Testis (tissue), 3 donors: ENCODE measurements around the gene ZNF18. TPM values are rescaled to one million over a fixed set of nuclear protein-coding genes. Genes with fewer than 3 reads are reported as not detected.
"Not testable (repeated sequence)": the region's sequence is repeated elsewhere in the genome, so short reads cannot be mapped to it uniquely, and the experiment has no call there.

Experiments
- DNase-seq: peaks from one replicate; pipeline ENCODE4 v3.0.0-alpha.2; 2019
- H3K27ac ChIP-seq, 2 donors: fragments of 200-600 bp; sonication (generic); one replicate each; pipeline ENCODE4 v1.5.1; 2019
- H3K27me3 ChIP-seq: fragments of 200-600 bp; sonication (generic); one replicate; pipeline ENCODE4 v1.5.1; 2019
- H3K36me3 ChIP-seq: fragments of 200-600 bp; sonication (generic); one replicate; pipeline ENCODE4 v1.5.1; 2017; ENCODE audit warnings: low read depth; ENCODE audit errors: missing control alignments
- H3K4me1 ChIP-seq: fragments of 200-600 bp; sonication (generic); one replicate; pipeline ENCODE4 v1.5.1; 2019
- H3K4me3 ChIP-seq, 2 donors: fragments of 200-600 bp; sonication (generic); one replicate each; pipeline ENCODE4 v1.5.1; 2017 to 2019
- H3K9me3 ChIP-seq: fragments of 200-600 bp; sonication (generic); one replicate; pipeline ENCODE4 v1.5.1; 2017
- POLR2A ChIP-seq: fragments of 450-650 bp; IDR thresholded peaks from one replicate; pipeline ENCODE4 v1.6.1; 2017; ENCODE audit warnings: antibody characterized with exemption, mild to moderate bottlenecking, moderate library complexity
- whole genome bisulfite sequencing, 2 donors: methylation state at CpG; one replicate each; pipeline ENCODE4 v1.1.5; 2018; 5-methylcytosine and 5-hydroxymethylcytosine counted together
- intact Hi-C: fragments of 100-400 bp; cut with DNase I; formaldehyde crosslinking; loops from one replicate; pipeline ENCODE4 v1.15.1; 2023; ENCODE audit warnings: low total_unique reads
- polyA plus RNA-seq: library from polyadenylated mRNA; stranded (reverse); fragments of 350-450 nt; fragmentation: Illumina TruSeq; extraction: RNeasy Lipid Tissue Mini Kit (QIAGEN cat#74804); gene quantifications from one replicate; pipeline ENCODE4 v1.2.3, GENCODE V29; 2014; ENCODE audit warnings: low read depth, low replicate concordance; ENCODE audit not compliant: insufficient read depth
- total RNA-seq, 2 donors: library from RNA; depleted of rRNA; stranded (reverse); fragments of >200 nt; gene quantifications; one replicate each; pipeline ENCODE4 v1.2.3, GENCODE V29; 2016
- TF ChIP-seq, protein P1 (sequence below), 3 experiments: fragments of 450-650 bp in 2 of 3; fragments of 200-600 bp in 1 of 3; sonication (generic) in 1 of 3; IDR thresholded peaks; one replicate each; pipeline ENCODE4 v1.5.1; 2016 to 2019; ENCODE audit warnings: antibody characterized with exemption in 3 of 3, mild to moderate bottlenecking in 2 of 3, moderate library complexity in 1 of 3

Gene ZNF18
- total and polyA plus RNA-seq, 3 donors from 2014 or later, result 14.9 to 23.1 (median 18.7) TPM

DNA sequence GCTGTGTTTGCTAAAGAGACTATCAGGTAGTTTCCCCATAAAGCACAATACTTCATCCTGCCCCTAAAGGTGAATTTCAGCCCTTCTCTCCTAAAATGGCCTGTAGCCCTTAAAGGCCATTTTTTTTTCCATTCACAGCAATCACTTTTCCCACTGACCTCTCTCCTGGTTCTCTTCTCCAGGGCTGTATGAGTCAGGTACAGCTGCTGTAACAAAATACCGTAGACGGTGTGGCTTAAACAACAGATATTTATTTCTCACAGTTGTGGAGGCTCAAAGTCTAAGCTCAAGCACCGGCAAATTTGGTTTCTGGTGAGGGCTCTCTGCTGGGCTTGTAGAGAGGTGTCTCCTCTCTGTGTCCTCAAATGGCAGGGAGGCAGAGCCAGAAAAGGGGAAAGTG, 44.7 kb downstream of the ZNF18 start:
- H3K27me3 ChIP-seq, result no peaks in the 10 kb centered on the region
- H3K4me1 ChIP-seq, result no peaks in the 10 kb centered on the region
- H3K9me3 ChIP-seq, result no peaks in the 10 kb centered on the region
- H3K4me3 ChIP-seq, result no peak overlapping the region
- no peaks in the 10 kb centered on the region for H3K36me3 ChIP-seq
- no peak overlapping the region for H3K27ac ChIP-seq
- TF ChIP-seq, protein P1, sequence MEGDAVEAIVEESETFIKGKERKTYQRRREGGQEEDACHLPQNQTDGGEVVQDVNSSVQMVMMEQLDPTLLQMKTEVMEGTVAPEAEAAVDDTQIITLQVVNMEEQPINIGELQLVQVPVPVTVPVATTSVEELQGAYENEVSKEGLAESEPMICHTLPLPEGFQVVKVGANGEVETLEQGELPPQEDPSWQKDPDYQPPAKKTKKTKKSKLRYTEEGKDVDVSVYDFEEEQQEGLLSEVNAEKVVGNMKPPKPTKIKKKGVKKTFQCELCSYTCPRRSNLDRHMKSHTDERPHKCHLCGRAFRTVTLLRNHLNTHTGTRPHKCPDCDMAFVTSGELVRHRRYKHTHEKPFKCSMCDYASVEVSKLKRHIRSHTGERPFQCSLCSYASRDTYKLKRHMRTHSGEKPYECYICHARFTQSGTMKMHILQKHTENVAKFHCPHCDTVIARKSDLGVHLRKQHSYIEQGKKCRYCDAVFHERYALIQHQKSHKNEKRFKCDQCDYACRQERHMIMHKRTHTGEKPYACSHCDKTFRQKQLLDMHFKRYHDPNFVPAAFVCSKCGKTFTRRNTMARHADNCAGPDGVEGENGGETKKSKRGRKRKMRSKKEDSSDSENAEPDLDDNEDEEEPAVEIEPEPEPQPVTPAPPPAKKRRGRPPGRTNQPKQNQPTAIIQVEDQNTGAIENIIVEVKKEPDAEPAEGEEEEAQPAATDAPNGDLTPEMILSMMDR (IDR thresholded peaks at IDR 0.05), result no peak
- TF ChIP-seq POLR2A, result no peak
- intact Hi-C loops, result no loop called here
- DNase-seq, result no peak
- 99 to 100% methylated on average over 3 of the region's 3 CpGs for WGBS, 2 donors

DNA sequence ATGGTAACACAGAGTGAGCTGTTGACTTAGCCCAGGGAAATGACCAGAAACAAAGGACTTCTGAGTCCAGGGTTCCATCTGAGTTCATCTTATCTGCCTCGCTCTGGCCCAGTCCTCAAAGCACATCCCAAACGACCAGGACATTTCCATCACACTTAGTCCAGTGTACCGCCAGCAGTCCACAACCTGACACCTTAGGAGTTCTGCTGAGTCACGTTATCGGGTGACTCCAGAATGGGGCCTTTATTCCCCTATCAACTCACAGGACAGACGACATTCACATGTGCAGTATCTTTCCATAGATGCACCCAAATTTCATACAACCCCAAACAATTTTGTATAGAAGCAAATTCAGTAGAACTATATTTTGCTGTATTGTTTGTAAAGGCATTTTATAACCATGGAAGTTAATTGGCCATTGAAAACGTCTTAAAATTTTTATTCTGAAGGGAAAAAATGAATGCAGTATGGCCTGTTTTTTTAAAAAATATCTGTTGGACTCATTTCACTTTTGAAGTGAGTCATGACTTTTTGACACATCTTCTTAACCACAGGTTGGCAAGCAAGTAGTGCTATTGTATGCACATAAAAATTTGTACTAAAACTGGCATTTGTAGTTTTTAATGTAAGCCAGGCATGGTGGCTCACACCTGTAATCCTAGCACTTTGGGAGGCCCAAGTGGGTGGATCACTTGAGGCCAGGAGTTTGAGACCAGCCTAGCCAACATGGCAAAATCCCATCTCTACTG, 46.3 kb downstream of the ZNF18 start:
- Histone ChIP-seq H3K36me3 (no peaks in the 10 kb centered on the region), H3K4me3 (no peak overlapping the region), H3K27me3 (no peaks in the 10 kb centered on the region), H3K27ac (no peak overlapping the region), H3K4me1 (no peaks in the 10 kb centered on the region), H3K9me3 (no peaks in the 10 kb centered on the region)
- intact Hi-C loops, result no loop called here
- no peak for DNase-seq
- TF ChIP-seq, protein P1 (IDR thresholded peaks at IDR 0.05), result no peak
- TF ChIP-seq POLR2A, result no peak
- whole genome bisulfite sequencing, 2 donors, result 75 to 88% methylated on average over 7 of the region's 7 CpGs

DNA sequence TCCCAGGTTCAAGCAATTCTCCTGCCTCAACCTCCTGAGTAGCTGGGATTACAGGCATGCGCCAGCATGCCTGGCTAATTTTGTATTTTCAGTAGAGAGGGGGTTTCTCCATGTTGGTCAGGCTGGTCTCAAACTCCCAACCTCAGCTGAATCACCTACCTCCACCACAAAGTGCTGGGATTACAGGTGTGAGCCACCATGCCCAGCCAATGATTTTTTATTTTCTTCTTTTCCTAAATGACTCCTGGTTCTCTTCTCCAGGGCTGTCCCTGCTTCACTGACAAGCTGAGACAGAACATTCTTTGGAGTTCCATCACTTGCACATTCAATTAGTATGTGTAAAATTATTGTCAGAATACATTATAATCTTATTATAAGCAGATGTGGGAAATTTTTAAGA, 47.7 kb downstream of the ZNF18 start:
- 100% methylated on average over 1 of the region's 1 CpG for WGBS, 2 donors
- H3K9me3 ChIP-seq, intact Hi-C loops, H3K27ac ChIP-seq, H3K36me3 ChIP-seq, H3K27me3 ChIP-seq, H3K4me1 ChIP-seq, H3K4me3 ChIP-seq, DNase-seq: not testable (repeated sequence)

DNA sequence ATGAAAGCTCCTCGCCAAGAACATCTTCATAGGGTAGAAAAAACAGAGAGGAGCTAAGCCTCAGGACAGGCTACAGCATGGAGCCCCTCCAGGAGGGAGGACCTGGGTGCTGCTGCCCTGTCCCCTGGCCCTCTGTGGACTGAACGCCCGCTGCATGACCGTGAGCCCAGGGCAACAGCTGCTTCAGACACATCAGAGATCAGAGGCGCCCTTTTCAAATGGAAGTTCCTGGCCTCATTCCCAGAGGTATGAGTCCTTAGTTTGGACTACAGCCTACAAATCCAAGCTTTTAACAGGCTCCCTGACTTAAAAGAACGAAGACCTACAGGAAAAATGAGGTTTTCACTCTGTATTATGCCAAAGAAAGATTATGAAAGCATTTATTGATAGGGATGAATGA, 48.5 kb downstream of the ZNF18 start:
- no peaks in the 10 kb centered on the region for H3K36me3 ChIP-seq
- WGBS, 2 donors, result 42 to 46% methylated on average over 3 to 6 of the region's 6 CpGs
- intact Hi-C loops, result no loop called here
- no peak overlapping the region for H3K27ac ChIP-seq
- H3K4me1 ChIP-seq, result no peaks in the 10 kb centered on the region
- TF ChIP-seq, protein P1 (IDR thresholded peaks at IDR 0.05), result no peak
- no peaks in the 10 kb centered on the region for H3K9me3 ChIP-seq
- H3K27me3 ChIP-seq, result no peaks in the 10 kb centered on the region
- DNase-seq, result no peak
- H3K4me3 ChIP-seq, result no peak overlapping the region

DNA sequence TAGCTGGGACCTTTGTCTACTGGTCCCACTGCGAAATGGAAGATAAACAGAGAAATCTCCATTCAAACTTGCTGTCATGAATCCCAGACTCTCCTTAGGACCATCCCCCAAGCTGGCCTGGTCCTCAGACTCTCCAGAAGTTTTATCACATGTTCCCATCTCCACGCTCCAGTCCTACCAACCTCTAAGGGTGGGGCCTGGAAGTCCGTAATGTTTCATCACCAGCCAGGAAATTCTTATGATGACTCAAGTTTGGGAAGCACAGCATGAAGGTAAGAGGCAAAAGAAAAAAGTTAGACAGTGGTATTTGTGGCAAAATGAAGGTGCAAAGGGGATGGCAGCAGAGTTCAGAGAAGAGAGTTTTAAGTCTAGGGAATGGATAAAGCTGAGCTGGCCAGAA, 52.7 kb downstream of the ZNF18 start:
- Histone ChIP-seq H3K4me3 (no peak overlapping the region), H3K27me3 (no peaks in the 10 kb centered on the region), H3K36me3 (no peaks in the 10 kb centered on the region), H3K9me3 (no peaks in the 10 kb centered on the region), H3K4me1 (no peaks in the 10 kb centered on the region), H3K27ac (no peak overlapping the region)
- intact Hi-C loops, result no loop called here
- no peak for DNase-seq
- 76 to 94% methylated on average over 3 of the region's 3 CpGs for WGBS, 2 donors
- no peak for TF ChIP-seq POLR2A
- TF ChIP-seq, protein P1 (IDR thresholded peaks at IDR 0.05), result no peak
